H9 (cell line): ENCODE results near the gene DPRX. TPM values are rescaled to one million over a fixed set of nuclear protein-coding genes. Genes with fewer than 3 reads are reported as not detected.
A peak's percentile ranks its signal among the peaks of the same experiment; 100 is the strongest.

Experiments
- DNase-seq: peaks from one replicate; pipeline ENCODE4 v3.0.0-alpha.2; 2017
- H2AFZ ChIP-seq: one replicate; pipeline ENCODE4 v1.6.1; 2013; ENCODE audit warnings: mild to moderate bottlenecking, low read length, control low read depth, moderate library complexity
- H2AK5ac ChIP-seq: 2 replicates; pipeline ENCODE4 v1.6.1; 2013; ENCODE audit warnings: low read length, control low read depth, mixed read lengths; ENCODE audit not compliant: insufficient read length
- H2BK120ac ChIP-seq: one replicate; pipeline ENCODE4 v1.6.1; 2013; ENCODE audit warnings: low read depth, mild to moderate bottlenecking, low read length, control low read depth, inconsistent platforms; ENCODE audit not compliant: poor library complexity, severe bottlenecking
- H2BK12ac ChIP-seq: 2 replicates; pipeline ENCODE4 v1.6.1; 2013; ENCODE audit warnings: low read length, control low read depth, mixed read lengths, low read depth; ENCODE audit not compliant: insufficient read length
- H2BK15ac ChIP-seq: 2 replicates; pipeline ENCODE4 v1.6.1; 2013; ENCODE audit warnings: low read depth, low read length, control low read depth
- H2BK20ac ChIP-seq: one replicate; pipeline ENCODE4 v1.6.1; 2013; ENCODE audit warnings: low read depth, mild to moderate bottlenecking, low read length, control low read depth, inconsistent platforms; ENCODE audit not compliant: poor library complexity, severe bottlenecking
- H2BK5ac ChIP-seq: 2 replicates; pipeline ENCODE4 v1.6.1; 2013; ENCODE audit warnings: low read length, control low read depth, mixed read lengths; ENCODE audit not compliant: insufficient read length
- H3K14ac ChIP-seq: 2 replicates; pipeline ENCODE4 v1.6.1; 2013; ENCODE audit warnings: low read length, control low read depth; ENCODE audit not compliant: insufficient read depth
- H3K18ac ChIP-seq: 2 replicates; pipeline ENCODE4 v1.6.1; 2013; ENCODE audit warnings: low read depth, mild to moderate bottlenecking, mixed read lengths, low read length, control low read depth; ENCODE audit not compliant: insufficient read length
- H3K23ac ChIP-seq: 2 replicates; pipeline ENCODE4 v1.6.1; 2013; ENCODE audit warnings: low read length, control low read depth, mixed read lengths, low read depth; ENCODE audit not compliant: insufficient read length
- H3K23me2 ChIP-seq: 2 replicates; pipeline ENCODE4 v1.6.1; 2013; ENCODE audit warnings: low read depth, mild to moderate bottlenecking, mixed read lengths, low read length, control low read depth; ENCODE audit not compliant: insufficient read length, poor library complexity, severe bottlenecking
- H3K27ac ChIP-seq: 2 replicates; pipeline ENCODE4 v1.5.1; 2013; ENCODE audit warnings: low read length, control low read depth, mixed read lengths, low read depth; ENCODE audit not compliant: insufficient read length
- H3K27me3 ChIP-seq: 2 replicates; pipeline ENCODE4 v1.6.1; 2013; ENCODE audit warnings: low read length, control low read depth, inconsistent platforms; ENCODE audit not compliant: insufficient read depth
- H3K4ac ChIP-seq: 2 replicates; pipeline ENCODE4 v1.6.1; 2013; ENCODE audit warnings: low read depth, mild to moderate bottlenecking, control low read depth, inconsistent platforms, low read length, moderate library complexity
- H3K4me1 ChIP-seq: 2 replicates; pipeline ENCODE4 v1.6.1; 2013; ENCODE audit warnings: low read length, control low read depth, inconsistent platforms; ENCODE audit not compliant: insufficient read depth
- H3K4me2 ChIP-seq: 2 replicates; pipeline ENCODE4 v1.6.1; 2013; ENCODE audit warnings: low read length, control low read depth, mixed read lengths; ENCODE audit not compliant: insufficient read length, insufficient read depth
- H3K56ac ChIP-seq: 2 replicates; pipeline ENCODE4 v1.6.1; 2013; ENCODE audit warnings: low read depth, mild to moderate bottlenecking, mixed read lengths, low read length, control low read depth; ENCODE audit not compliant: insufficient read length
- H3K79me1 ChIP-seq: 2 replicates; pipeline ENCODE4 v1.6.1; 2013; ENCODE audit warnings: low read depth, mild to moderate bottlenecking, moderate library complexity, low read length, control low read depth, inconsistent platforms; ENCODE audit not compliant: insufficient read depth, poor library complexity, severe bottlenecking
- H3K79me2 ChIP-seq: 2 replicates; pipeline ENCODE4 v1.6.1; 2013; ENCODE audit warnings: low read length, control low read depth, inconsistent platforms; ENCODE audit not compliant: insufficient read depth
- H3K9ac ChIP-seq: 2 replicates; pipeline ENCODE4 v1.6.1; 2013; ENCODE audit warnings: low read length, control low read depth, mixed read lengths; ENCODE audit not compliant: insufficient read length; ENCODE audit errors: extremely low read depth
- H3K9me3 ChIP-seq: one replicate; pipeline ENCODE4 v1.6.1; 2013; ENCODE audit warnings: low read depth, low read length, inconsistent platforms; ENCODE audit not compliant: control insufficient read depth
- H3T11ph ChIP-seq: one replicate; pipeline ENCODE4 v1.6.1; 2013; ENCODE audit warnings: mild to moderate bottlenecking, low read length, control low read depth, inconsistent platforms
- H4K20me1 ChIP-seq: one replicate; pipeline ENCODE4 v1.6.1; 2013; ENCODE audit not compliant: control insufficient read depth, insufficient read length, insufficient read depth
- H4K5ac ChIP-seq: 2 replicates; pipeline ENCODE4 v1.6.1; 2013; ENCODE audit warnings: low read depth, mild to moderate bottlenecking, mixed read lengths, low read length, control low read depth; ENCODE audit not compliant: insufficient read length
- H4K8ac ChIP-seq: replicated peaks from 2 replicates; pipeline ENCODE4 v1.6.1; 2013; ENCODE audit warnings: low read length, control low read depth, mixed read lengths, low read depth; ENCODE audit not compliant: insufficient read length
- H4K91ac ChIP-seq: 2 replicates; pipeline ENCODE4 v1.6.1; 2013; ENCODE audit warnings: low read depth, mild to moderate bottlenecking, moderate library complexity, mixed read lengths, low read length, control low read depth; ENCODE audit not compliant: insufficient read length
- H3K27ac Mint-ChIP-seq, 3 experiments: 2 replicates in 2 of 3; 3 replicates in 1 of 3; pipeline ENCODE4 v1.8.0; 2020 to 2021; ENCODE audit warnings: mixed read lengths in 3 of 3, mild to moderate bottlenecking in 1 of 3, moderate library complexity in 1 of 3
- H3K27me3 Mint-ChIP-seq: 2 replicates; pipeline ENCODE4 v1.8.0; 2021; ENCODE audit warnings: low read depth, mild to moderate bottlenecking, moderate library complexity, mixed read lengths
- H3K36me3 Mint-ChIP-seq, 3 experiments: 2 replicates in 2 of 3; 3 replicates in 1 of 3; pipeline ENCODE4 v1.8.0; 2020 to 2021; ENCODE audit warnings: low read depth in 3 of 3, mixed read lengths in 3 of 3; ENCODE audit not compliant: insufficient read depth in 1 of 3
- H3K4me1 Mint-ChIP-seq, 2 experiments: 2 replicates each; pipeline ENCODE4 v1.8.0; 2020; ENCODE audit warnings: mixed read lengths in 2 of 2
- H3K4me3 Mint-ChIP-seq, 2 experiments: 2 replicates in 1 of 2; 3 replicates in 1 of 2; pipeline ENCODE4 v1.8.0; 2020 to 2021; ENCODE audit warnings: mild to moderate bottlenecking in 2 of 2, mixed read lengths in 2 of 2, moderate library complexity in 1 of 2
- H3K9me3 Mint-ChIP-seq, 2 experiments: 2 replicates in 1 of 2; 3 replicates in 1 of 2; pipeline ENCODE4 v1.8.0; 2020; ENCODE audit warnings: mild to moderate bottlenecking in 2 of 2, mixed read lengths in 2 of 2, moderate library complexity in 1 of 2
- WGBS: extraction: QIAGEN DNeasy Blood & Tissue Kit; methylation state at CpG from one replicate; pipeline ENCODE4 v1.1.7; 2013; ENCODE audit warnings: missing lambda C conversion rate, low lambda C conversion rate, mixed read lengths; ENCODE audit not compliant: insufficient read length; ENCODE audit errors: extremely low coverage; 5-methylcytosine and 5-hydroxymethylcytosine counted together
- total RNA-seq: library from RNA; stranded (reverse); gene quantifications from 2 replicates; pipeline ENCODE4 v1.2.1, GENCODE V29; 2021
- TF ChIP-seq, protein P1 (sequence below): fragments of 200-600 bp; sonication (generic); conservative IDR thresholded peaks from 3 replicates; pipeline ENCODE4 v1.8.0; 2021; ENCODE audit warnings: antibody characterized with exemption, mild to moderate bottlenecking

The DPRX gene
- total RNA-seq, 1 experiment from 2014 or later: not detected

DNA sequence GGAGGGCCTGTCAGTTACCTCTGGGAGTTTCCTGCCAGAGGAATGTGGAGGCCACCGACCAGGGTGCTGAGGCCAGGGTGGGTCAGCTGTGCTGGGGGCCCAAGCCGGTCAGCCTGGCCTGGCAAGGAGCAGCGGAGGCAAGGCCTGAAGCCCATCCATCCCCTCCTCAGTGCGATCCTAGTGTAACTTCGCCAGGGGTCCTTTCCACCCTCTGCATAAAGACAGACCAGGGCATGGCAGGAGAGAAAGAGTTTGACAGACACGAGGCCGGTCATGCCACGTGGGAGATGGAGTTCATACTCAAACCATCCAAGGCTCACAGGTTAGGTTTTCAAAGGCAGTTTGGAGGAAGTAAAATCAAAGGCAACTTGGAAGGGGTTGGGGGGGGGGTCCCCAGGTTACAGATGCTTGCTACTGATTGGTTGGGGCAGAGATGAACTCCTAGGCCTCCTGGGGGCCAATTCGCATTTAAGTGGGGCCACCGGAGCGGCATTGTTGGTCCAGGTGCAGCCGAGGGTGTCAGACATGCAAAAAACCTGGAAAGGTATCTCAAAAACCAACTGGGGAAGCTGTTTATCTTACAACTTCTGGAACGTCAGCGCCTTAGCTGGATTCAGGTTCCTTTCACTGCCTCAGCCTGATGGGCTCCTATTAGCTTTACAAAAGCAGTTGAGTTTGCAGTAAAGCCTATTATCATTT, 36.8 kb upstream of the DPRX start:
- TF ChIP-seq, protein P1, sequence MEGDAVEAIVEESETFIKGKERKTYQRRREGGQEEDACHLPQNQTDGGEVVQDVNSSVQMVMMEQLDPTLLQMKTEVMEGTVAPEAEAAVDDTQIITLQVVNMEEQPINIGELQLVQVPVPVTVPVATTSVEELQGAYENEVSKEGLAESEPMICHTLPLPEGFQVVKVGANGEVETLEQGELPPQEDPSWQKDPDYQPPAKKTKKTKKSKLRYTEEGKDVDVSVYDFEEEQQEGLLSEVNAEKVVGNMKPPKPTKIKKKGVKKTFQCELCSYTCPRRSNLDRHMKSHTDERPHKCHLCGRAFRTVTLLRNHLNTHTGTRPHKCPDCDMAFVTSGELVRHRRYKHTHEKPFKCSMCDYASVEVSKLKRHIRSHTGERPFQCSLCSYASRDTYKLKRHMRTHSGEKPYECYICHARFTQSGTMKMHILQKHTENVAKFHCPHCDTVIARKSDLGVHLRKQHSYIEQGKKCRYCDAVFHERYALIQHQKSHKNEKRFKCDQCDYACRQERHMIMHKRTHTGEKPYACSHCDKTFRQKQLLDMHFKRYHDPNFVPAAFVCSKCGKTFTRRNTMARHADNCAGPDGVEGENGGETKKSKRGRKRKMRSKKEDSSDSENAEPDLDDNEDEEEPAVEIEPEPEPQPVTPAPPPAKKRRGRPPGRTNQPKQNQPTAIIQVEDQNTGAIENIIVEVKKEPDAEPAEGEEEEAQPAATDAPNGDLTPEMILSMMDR: no peak
- H3K23ac ChIP-seq: no peak overlapping the region
- peak overlapping the region; percentile 2 for H2BK120ac ChIP-seq
- peak overlapping the region; percentile 81 for H3K18ac ChIP-seq
- no peak overlapping the region for H3T11ph ChIP-seq
- no peaks in the 10 kb centered on the region for H3K9me3 ChIP-seq
- H3K56ac ChIP-seq: no peak overlapping the region
- H3K4me1 ChIP-seq: peaks cover 3% of the 10 kb centered on the region; the same call in 1 of the 2 replicates
- no peaks in the 10 kb centered on the region for H3K23me2 ChIP-seq
- no peaks in the 10 kb centered on the region for H3K27me3 Mint-ChIP-seq
- H2BK20ac ChIP-seq: no peak overlapping the region
- H4K91ac ChIP-seq: peak overlapping the region; percentile 97
- H2BK15ac ChIP-seq: no peak overlapping the region
- no peak overlapping the region for H2AFZ ChIP-seq
- H3K79me2 ChIP-seq: no peaks in the 10 kb centered on the region
- H3K14ac ChIP-seq: peak overlapping the region; percentile 41
- no CpG with 5 or more reads among the region's 14 CpGs for WGBS
- H3K4me2 ChIP-seq: peak overlapping the region; percentile 49
- no peak overlapping the region for H2AK5ac ChIP-seq
- H3K9me3 Mint-ChIP-seq: no peaks in the 10 kb centered on the region
- H3K79me1 ChIP-seq: no peaks in the 10 kb centered on the region
- H3K36me3 Mint-ChIP-seq: no peaks in the 10 kb centered on the region
- H3K27ac ChIP-seq: peak overlapping the region; percentile 93
- peak; percentile 98 for DNase-seq
- no peaks in the 10 kb centered on the region for H4K20me1 ChIP-seq
- H3K27ac Mint-ChIP-seq: peak overlapping the region; percentile 99 to 100 (median 100)
- H3K4me1 Mint-ChIP-seq: peaks cover 27 to 29% of the 10 kb centered on the region in 2 experiments
- H3K27me3 ChIP-seq: no peaks in the 10 kb centered on the region
- peak overlapping the region; percentile 46 to 67; a peak in 3 of 5 replicates for H3K4me3 Mint-ChIP-seq
- peak overlapping the region; percentile 16; the same call in 1 of the 2 replicates for H3K4ac ChIP-seq
- no peak overlapping the region for H4K8ac ChIP-seq
- no peak overlapping the region for H3K9ac ChIP-seq
- H2BK12ac ChIP-seq: no peak overlapping the region
- H2BK5ac ChIP-seq: no peak overlapping the region
- H4K5ac ChIP-seq: peak overlapping the region; percentile 0
